ENCODE results near the gene MUC12.
"Not testable (repeated sequence)": the region's sequence is repeated elsewhere in the genome, so short reads cannot be mapped to it uniquely, and the experiment has no call there.

The MUC12 gene

DNA sequence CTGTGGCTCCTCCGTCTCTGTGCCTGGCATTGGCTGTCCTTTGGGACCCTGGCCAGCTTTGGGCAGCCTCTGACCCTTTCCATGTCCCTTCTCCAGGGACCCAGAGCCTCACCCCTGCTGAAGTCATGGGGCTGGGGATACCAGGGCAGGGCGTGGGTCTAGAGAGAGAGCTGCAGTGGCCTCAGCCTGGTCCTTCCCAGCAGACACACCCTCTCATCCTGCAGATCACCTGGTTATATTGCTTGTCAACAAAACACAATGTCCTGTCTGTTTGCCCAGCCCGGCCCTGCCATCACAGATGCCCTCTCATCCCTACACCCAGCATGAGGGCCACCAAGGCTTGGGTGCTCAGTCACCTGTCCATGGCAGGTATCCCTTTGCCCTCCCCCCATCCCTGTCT is 52.3 kb downstream of the MUC12 start:
- no peak for TF ChIP-seq CTCF (IDR thresholded peaks at IDR 0.05; ENCODE audit: borderline replicate concordance, extremely low read depth, low read length, poor library complexity, severe bottlenecking)
- no peak for TF ChIP-seq EZH2 (IDR thresholded peaks at IDR 0.05; ENCODE audit: borderline replicate concordance, low read depth, low read length, severe bottlenecking)
- Histone ChIP-seq H3K9ac (ENCODE audit: low read depth, low read length) (no peak overlapping the region), H3K36me3 (ENCODE audit: insufficient read depth, low read length) (no peaks in the 10 kb centered on the region), H4K20me1 (ENCODE audit: insufficient read depth, low read length) (peaks cover 4% of the 10 kb centered on the region; the same call in 1 of the 2 replicates), H2AFZ (ENCODE audit: low read depth, low read length) (no peak overlapping the region), H3K4me3 (ENCODE audit: low read depth in 1 of 2, low read length in 2 of 2) (no peak overlapping the region), H3K27ac (ENCODE audit: low read length) (no peak overlapping the region), H3K4me1 (ENCODE audit: insufficient read depth, low read length) (peaks cover 6% of the 10 kb centered on the region), H3K27me3 (ENCODE audit: insufficient read depth, low read length, poor library complexity) (no peaks in the 10 kb centered on the region), H3K9me3 (ENCODE audit: insufficient read depth, low read length, severe bottlenecking) (no peaks in the 10 kb centered on the region), H3K4me2 (ENCODE audit: insufficient read depth, low read length) (no peak overlapping the region), H3K79me2 (ENCODE audit: insufficient read depth, low read length) (no peaks in the 10 kb centered on the region)
- ATAC-seq (ENCODE audit: insufficient read depth, low read depth) (no peak), DNase-seq (no peak)

- no peaks in the 10 kb centered on the region for H3K27me3 ChIP-seq (ENCODE audit: insufficient read depth, low read length, poor library complexity)
- H3K9me3 ChIP-seq (ENCODE audit: insufficient read depth, low read length, severe bottlenecking): no peaks in the 10 kb centered on the region
- no peaks in the 10 kb centered on the region for H3K4me1 ChIP-seq (ENCODE audit: insufficient read depth, low read length)
- no peak overlapping the region for H3K27ac ChIP-seq (ENCODE audit: low read length)
- H3K9ac ChIP-seq (ENCODE audit: low read depth, low read length): no peak overlapping the region
- peaks cover 4% of the 10 kb centered on the region; the same call in 1 of the 2 replicates for H4K20me1 ChIP-seq (ENCODE audit: insufficient read depth, low read length)
- H3K79me2 ChIP-seq (ENCODE audit: insufficient read depth, low read length): no peaks in the 10 kb centered on the region
- ATAC-seq (ENCODE audit: insufficient read depth, low read depth) (no peak), DNase-seq (no peak)
- no peaks in the 10 kb centered on the region for H3K36me3 ChIP-seq (ENCODE audit: insufficient read depth, low read length)
- no peak for TF ChIP-seq EZH2 (IDR thresholded peaks at IDR 0.05; ENCODE audit: borderline replicate concordance, low read depth, low read length, severe bottlenecking)
- no peak for TF ChIP-seq CTCF (IDR thresholded peaks at IDR 0.05; ENCODE audit: borderline replicate concordance, extremely low read depth, low read length, poor library complexity, severe bottlenecking)
- H2AFZ ChIP-seq (ENCODE audit: low read depth, low read length): no peak overlapping the region
- H3K4me3 ChIP-seq (ENCODE audit: low read depth in 1 of 2, low read length in 2 of 2): no peak overlapping the region
- no peak overlapping the region for H3K4me2 ChIP-seq (ENCODE audit: insufficient read depth, low read length)
These were observed 54.5 kb downstream of the MUC12 start for GRCh38 chr7:101023839-101024238.

- Histone ChIP-seq H3K79me2 (ENCODE audit: insufficient read depth, low read length) (no peaks in the 10 kb centered on the region), H3K4me3 (ENCODE audit: low read depth in 1 of 2, low read length in 2 of 2) (no peak overlapping the region), H3K4me1 (ENCODE audit: insufficient read depth, low read length) (no peaks in the 10 kb centered on the region), H3K9ac (ENCODE audit: low read depth, low read length) (no peak overlapping the region), H3K36me3 (ENCODE audit: insufficient read depth, low read length) (no peaks in the 10 kb centered on the region), H3K4me2 (ENCODE audit: insufficient read depth, low read length) (no peak overlapping the region), H3K27ac (ENCODE audit: low read length) (no peak overlapping the region), H3K27me3 (ENCODE audit: insufficient read depth, low read length, poor library complexity) (no peaks in the 10 kb centered on the region), H2AFZ (ENCODE audit: low read depth, low read length) (no peak overlapping the region), H3K9me3 (ENCODE audit: insufficient read depth, low read length, severe bottlenecking) (peaks cover 2% of the 10 kb centered on the region), H4K20me1 (ENCODE audit: insufficient read depth, low read length) (no peaks in the 10 kb centered on the region)
- no peak for ATAC-seq (ENCODE audit: insufficient read depth, low read depth)
- no peak for TF ChIP-seq EZH2 (IDR thresholded peaks at IDR 0.05; ENCODE audit: borderline replicate concordance, low read depth, low read length, severe bottlenecking)
- TF ChIP-seq CTCF (IDR thresholded peaks at IDR 0.05; ENCODE audit: borderline replicate concordance, extremely low read depth, low read length, poor library complexity, severe bottlenecking): no peak
- DNase-seq: no peak
These were observed 61.7 kb downstream of the MUC12 start for GRCh38 chr7:101031082-101031481.

DNA sequence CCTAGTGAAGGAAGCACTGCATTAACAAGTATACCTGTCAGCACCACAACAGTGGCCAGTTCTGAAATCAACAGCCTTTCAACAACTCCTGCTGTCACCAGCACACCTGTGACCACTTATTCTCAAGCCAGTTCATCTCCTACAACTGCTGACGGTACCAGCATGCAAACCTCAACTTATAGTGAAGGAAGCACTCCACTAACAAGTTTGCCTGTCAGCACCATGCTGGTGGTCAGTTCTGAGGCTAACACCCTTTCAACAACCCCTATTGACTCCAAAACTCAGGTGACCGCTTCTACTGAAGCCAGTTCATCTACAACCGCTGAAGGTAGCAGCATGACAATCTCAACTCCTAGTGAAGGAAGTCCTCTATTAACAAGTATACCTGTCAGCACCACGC is 66.6 kb downstream of the MUC12 start:
- no peak overlapping the region for H3K9ac ChIP-seq (ENCODE audit: low read depth, low read length)
- H3K9me3 ChIP-seq (ENCODE audit: insufficient read depth, low read length, severe bottlenecking): peaks cover 2% of the 10 kb centered on the region
- no peak for ATAC-seq (ENCODE audit: insufficient read depth, low read depth)
- no peaks in the 10 kb centered on the region for H3K79me2 ChIP-seq (ENCODE audit: insufficient read depth, low read length)
- no peak overlapping the region for H3K4me3 ChIP-seq (ENCODE audit: low read depth in 1 of 2, low read length in 2 of 2)
- no peak for DNase-seq
- no peak for TF ChIP-seq EZH2 (IDR thresholded peaks at IDR 0.05; ENCODE audit: borderline replicate concordance, low read depth, low read length, severe bottlenecking)
- TF ChIP-seq CTCF (IDR thresholded peaks at IDR 0.05; ENCODE audit: borderline replicate concordance, extremely low read depth, low read length, poor library complexity, severe bottlenecking): no peak
- no peaks in the 10 kb centered on the region for H3K4me1 ChIP-seq (ENCODE audit: insufficient read depth, low read length)
- H3K36me3 ChIP-seq (ENCODE audit: insufficient read depth, low read length): no peaks in the 10 kb centered on the region
- H2AFZ ChIP-seq (ENCODE audit: low read depth, low read length): no peak overlapping the region
- no peaks in the 10 kb centered on the region for H4K20me1 ChIP-seq (ENCODE audit: insufficient read depth, low read length)
- no peak overlapping the region for H3K4me2 ChIP-seq (ENCODE audit: insufficient read depth, low read length)
- H3K27ac ChIP-seq (ENCODE audit: low read length): no peak overlapping the region
- H3K27me3 ChIP-seq (ENCODE audit: insufficient read depth, low read length, poor library complexity): no peaks in the 10 kb centered on the region

DNA sequence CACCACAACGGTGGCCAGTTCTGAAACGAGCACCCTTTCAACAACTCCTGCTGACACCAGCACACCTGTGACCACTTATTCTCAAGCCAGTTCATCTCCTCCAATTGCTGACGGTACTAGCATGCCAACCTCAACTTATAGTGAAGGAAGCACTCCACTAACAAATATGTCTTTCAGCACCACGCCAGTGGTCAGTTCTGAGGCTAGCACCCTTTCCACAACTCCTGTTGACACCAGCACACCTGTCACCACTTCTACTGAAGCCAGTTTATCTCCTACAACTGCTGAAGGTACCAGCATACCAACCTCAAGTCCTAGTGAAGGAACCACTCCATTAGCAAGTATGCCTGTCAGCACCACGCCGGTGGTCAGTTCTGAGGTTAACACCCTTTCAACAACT is 71.9 kb downstream of the MUC12 start:
- not testable (repeated sequence) for DNase-seq; H3K4me2 ChIP-seq (ENCODE audit: insufficient read depth, low read length); H3K4me3 ChIP-seq (ENCODE audit: low read depth in 1 of 2, low read length in 2 of 2); ATAC-seq (ENCODE audit: insufficient read depth, low read depth); H3K79me2 ChIP-seq (ENCODE audit: insufficient read depth, low read length); H2AFZ ChIP-seq (ENCODE audit: low read depth, low read length); H3K9me3 ChIP-seq (ENCODE audit: insufficient read depth, low read length, severe bottlenecking); H3K4me1 ChIP-seq (ENCODE audit: insufficient read depth, low read length); H3K36me3 ChIP-seq (ENCODE audit: insufficient read depth, low read length); H3K27me3 ChIP-seq (ENCODE audit: insufficient read depth, low read length, poor library complexity); H4K20me1 ChIP-seq (ENCODE audit: insufficient read depth, low read length); H3K9ac ChIP-seq (ENCODE audit: low read depth, low read length); H3K27ac ChIP-seq (ENCODE audit: low read length)
